Transverse colon (tissue), 4 donors: ENCODE data around the gene FIBCD1. TPM values are rescaled to one million over a fixed set of nuclear protein-coding genes. Genes with fewer than 3 reads are reported as not detected.

Experiments
- DNase-seq: peaks from one replicate; pipeline ENCODE4 v3.0.0-alpha.2; 2019
- H3K27ac ChIP-seq, 4 donors: fragments of 200-600 bp; sonication (generic); 2 replicates each; pipeline ENCODE4 v1.5.1; 2016 to 2018; ENCODE audit warnings: inconsistent platforms in 4 of 4
- H3K27me3 ChIP-seq: fragments of 200-600 bp; sonication (generic); 2 replicates; pipeline ENCODE4 v1.5.1; 2017; ENCODE audit warnings: inconsistent platforms
- H3K36me3 ChIP-seq, 4 donors: fragments of 200-600 bp; sonication (generic); 2 replicates each; pipeline ENCODE4 v1.5.1; 2017 to 2019; ENCODE audit warnings: inconsistent platforms in 4 of 4
- H3K4me1 ChIP-seq, 4 donors: fragments of 200-600 bp; sonication (generic); 2 replicates each; pipeline ENCODE4 v1.5.1; 2017 to 2020; ENCODE audit warnings: inconsistent platforms in 4 of 4
- H3K4me3 ChIP-seq, 4 donors: fragments of 200-600 bp; sonication (generic); 1 replicate in 1 of 4; 2 replicates in 3 of 4; pipeline versions ENCODE4 v1.5.1 to v1.6.1; 2017 to 2019; ENCODE audit warnings: inconsistent platforms in 4 of 4
- H3K9me3 ChIP-seq, 2 donors: fragments of 200-600 bp; sonication (generic); 2 replicates each; pipeline ENCODE4 v1.5.1; 2017 to 2019; ENCODE audit warnings: inconsistent platforms in 2 of 2
- EP300 ChIP-seq: sonication (generic); formaldehyde crosslinking; IDR thresholded peaks from one replicate; pipeline ENCODE4 v1.6.1; 2017; ENCODE audit warnings: antibody characterized with exemption, low read depth
- POLR2A ChIP-seq: fragments of 450-650 bp; IDR thresholded peaks from one replicate; pipeline ENCODE4 v1.6.1; 2016; ENCODE audit warnings: antibody characterized with exemption, mild to moderate bottlenecking, moderate library complexity
- POLR2AphosphoS5 ChIP-seq, 3 donors: sonication (generic); formaldehyde crosslinking; IDR thresholded peaks; one replicate each; pipeline ENCODE4 v1.6.1; 2016; ENCODE audit warnings: antibody characterized with exemption in 3 of 3
- WGBS, 2 donors: methylation state at CpG; one replicate each; pipeline ENCODE4 v1.1.5; 2018; ENCODE audit warnings: low coverage in 1 of 2; 5-methylcytosine and 5-hydroxymethylcytosine counted together
- in situ Hi-C, 4 donors: fragments of 200-750 bp; cut with MboI; loops; one replicate each; pipeline versions ENCODE4 v1.15.0 to v1.15.1; 2017; ENCODE audit warnings: low sequenced_read_pairs in 3 of 4, low pct_ligation_motif_present in 1 of 4, low pct_unique_long_range_greater_than_20kb in 1 of 4
- intact Hi-C: fragments of 100-400 bp; cut with DNase I; formaldehyde crosslinking; loops from one replicate; pipeline ENCODE4 v1.15.1; 2023; ENCODE audit warnings: low total_unique reads
- total RNA-seq, 4 donors: library from RNA; depleted of rRNA; stranded (reverse); fragments of >200 nt; gene quantifications; one replicate each; pipeline ENCODE4 v1.1.0, GENCODE V29; 2016
- TF ChIP-seq, protein P1 (sequence below), 5 experiments: fragments of 200-600 bp in 3 of 5; fragments of 450-650 bp in 2 of 5; sonication (generic) in 3 of 5; IDR thresholded peaks; 1 replicate in 2 of 5; 2 replicates in 3 of 5; pipeline ENCODE4 v1.5.1; 2016 to 2017; ENCODE audit warnings: antibody characterized with exemption in 5 of 5, inconsistent platforms in 3 of 5, mild to moderate bottlenecking in 2 of 5, moderate library complexity in 1 of 5

Gene FIBCD1
- total RNA-seq, 4 donors from 2014 or later, result 1.6 to 54.7 (median 3.3) TPM; not detected in 1

DNA sequence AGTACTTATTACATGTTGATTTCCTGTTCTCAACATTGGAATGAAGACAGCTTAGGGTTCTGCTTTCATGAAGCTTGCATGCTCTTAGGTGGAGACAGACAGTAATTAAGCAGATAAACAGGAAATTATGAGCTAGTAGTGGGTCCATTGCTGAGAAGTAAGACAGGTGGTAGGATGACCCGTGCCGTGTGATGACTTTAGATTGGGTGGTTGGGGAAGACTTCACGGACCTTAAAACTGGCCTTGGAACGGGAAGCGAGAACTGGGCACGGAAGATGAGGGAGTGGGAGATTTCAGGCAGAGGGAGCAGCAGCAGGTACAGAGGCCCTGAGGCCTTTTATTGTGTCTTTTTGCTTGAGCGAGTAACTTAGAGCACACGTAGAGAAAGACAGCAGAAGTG lies 76.8 kb downstream of the FIBCD1 start:
- in situ Hi-C loops, result loop anchor here (5.0 to 25.0 kb wide), 6 partner anchors 83 to 157 kb away; no protein-coding TSS in a partner anchor
- TF ChIP-seq, protein P1, sequence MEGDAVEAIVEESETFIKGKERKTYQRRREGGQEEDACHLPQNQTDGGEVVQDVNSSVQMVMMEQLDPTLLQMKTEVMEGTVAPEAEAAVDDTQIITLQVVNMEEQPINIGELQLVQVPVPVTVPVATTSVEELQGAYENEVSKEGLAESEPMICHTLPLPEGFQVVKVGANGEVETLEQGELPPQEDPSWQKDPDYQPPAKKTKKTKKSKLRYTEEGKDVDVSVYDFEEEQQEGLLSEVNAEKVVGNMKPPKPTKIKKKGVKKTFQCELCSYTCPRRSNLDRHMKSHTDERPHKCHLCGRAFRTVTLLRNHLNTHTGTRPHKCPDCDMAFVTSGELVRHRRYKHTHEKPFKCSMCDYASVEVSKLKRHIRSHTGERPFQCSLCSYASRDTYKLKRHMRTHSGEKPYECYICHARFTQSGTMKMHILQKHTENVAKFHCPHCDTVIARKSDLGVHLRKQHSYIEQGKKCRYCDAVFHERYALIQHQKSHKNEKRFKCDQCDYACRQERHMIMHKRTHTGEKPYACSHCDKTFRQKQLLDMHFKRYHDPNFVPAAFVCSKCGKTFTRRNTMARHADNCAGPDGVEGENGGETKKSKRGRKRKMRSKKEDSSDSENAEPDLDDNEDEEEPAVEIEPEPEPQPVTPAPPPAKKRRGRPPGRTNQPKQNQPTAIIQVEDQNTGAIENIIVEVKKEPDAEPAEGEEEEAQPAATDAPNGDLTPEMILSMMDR (IDR thresholded peaks at IDR 0.05), result no peak
- TF ChIP-seq EP300 (no peak), POLR2AphosphoS5 (IDR thresholded peaks at IDR 0.05) (no peak), POLR2A (no peak)
- Histone ChIP-seq H3K4me1 (peaks cover 4 to 62% (median 34%) of the 10 kb centered on the region in 4 donors), H3K27ac (peak overlapping the region; percentile 54 to 83 (median 78)), H3K9me3 (no peaks in the 10 kb centered on the region), H3K27me3 (no peaks in the 10 kb centered on the region), H3K4me3 (no peak overlapping the region), H3K36me3 (peaks cover 0 to 5% (median 0%) of the 10 kb centered on the region in 4 donors)
- DNase-seq, result no peak
- intact Hi-C loops, result loop anchor here (1.0 to 5.0 kb wide), 2 partner anchors 71 to 150 kb away; no protein-coding TSS in a partner anchor
- 80 to 86% methylated on average over 7 to 8 of the region's 8 CpGs for WGBS, 2 donors

DNA sequence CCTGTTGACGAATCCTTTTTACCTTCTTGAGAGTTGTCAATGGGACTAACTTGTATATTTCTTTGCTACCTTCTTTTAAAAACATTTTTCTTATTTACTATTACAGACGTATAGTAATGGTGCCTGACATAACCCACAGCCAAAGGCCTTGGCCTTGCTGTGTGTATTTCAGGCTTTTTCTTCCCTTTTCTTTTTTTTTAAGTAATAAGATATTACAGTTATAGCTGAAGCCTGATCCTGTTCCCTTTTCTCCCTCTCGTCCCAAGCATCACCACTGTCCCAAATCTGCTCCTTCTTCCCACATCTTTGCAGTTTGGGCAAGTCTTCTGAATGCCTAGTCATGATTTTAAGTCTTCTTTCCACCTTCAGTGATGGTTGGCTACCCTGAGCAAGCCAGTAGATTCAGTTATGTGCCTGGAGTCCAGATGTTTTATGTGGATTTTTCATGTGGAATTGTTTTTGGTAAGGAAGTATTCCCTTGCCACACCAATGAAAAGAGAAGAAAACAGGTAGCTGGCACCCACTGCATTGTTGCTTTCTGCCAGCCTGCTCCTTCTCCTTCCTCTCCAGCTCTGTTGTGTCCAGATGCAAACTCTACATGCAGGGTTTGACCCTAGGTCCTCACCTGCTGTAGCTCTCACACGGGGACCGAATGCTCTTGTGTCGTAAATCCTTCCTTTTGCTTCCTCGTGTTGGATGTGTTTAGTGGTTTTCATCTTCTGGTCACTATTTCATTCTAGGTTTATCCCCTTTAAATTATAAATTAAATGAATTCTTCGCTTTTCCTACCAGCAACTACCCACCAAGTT lies 77.5 kb downstream of the FIBCD1 start:
- in situ Hi-C loops, result loop anchor here (5.0 to 25.0 kb wide), 6 partner anchors 83 to 157 kb away; no protein-coding TSS in a partner anchor
- TF ChIP-seq EP300 (no peak), POLR2AphosphoS5 (IDR thresholded peaks at IDR 0.05) (no peak), POLR2A (no peak)
- TF ChIP-seq, protein P1 (IDR thresholded peaks at IDR 0.05), result no peak
- no peak for DNase-seq
- peak overlapping the region; percentile 54 to 83 (median 78) for H3K27ac ChIP-seq
- no peaks in the 10 kb centered on the region for H3K27me3 ChIP-seq
- peaks cover 4 to 56% (median 32%) of the 10 kb centered on the region in 4 donors for H3K4me1 ChIP-seq
- H3K36me3 ChIP-seq, result peaks cover 0 to 7% (median under 1%) of the 10 kb centered on the region in 4 donors
- intact Hi-C loops, result loop anchor here (1.0 to 5.0 kb wide), 3 partner anchors 72 to 149 kb away; no protein-coding TSS in a partner anchor
- no peaks in the 10 kb centered on the region for H3K9me3 ChIP-seq
- H3K4me3 ChIP-seq, result no peak overlapping the region
- WGBS, 2 donors, result 61 to 62% methylated on average over 3 to 8 of the region's 8 CpGs

DNA sequence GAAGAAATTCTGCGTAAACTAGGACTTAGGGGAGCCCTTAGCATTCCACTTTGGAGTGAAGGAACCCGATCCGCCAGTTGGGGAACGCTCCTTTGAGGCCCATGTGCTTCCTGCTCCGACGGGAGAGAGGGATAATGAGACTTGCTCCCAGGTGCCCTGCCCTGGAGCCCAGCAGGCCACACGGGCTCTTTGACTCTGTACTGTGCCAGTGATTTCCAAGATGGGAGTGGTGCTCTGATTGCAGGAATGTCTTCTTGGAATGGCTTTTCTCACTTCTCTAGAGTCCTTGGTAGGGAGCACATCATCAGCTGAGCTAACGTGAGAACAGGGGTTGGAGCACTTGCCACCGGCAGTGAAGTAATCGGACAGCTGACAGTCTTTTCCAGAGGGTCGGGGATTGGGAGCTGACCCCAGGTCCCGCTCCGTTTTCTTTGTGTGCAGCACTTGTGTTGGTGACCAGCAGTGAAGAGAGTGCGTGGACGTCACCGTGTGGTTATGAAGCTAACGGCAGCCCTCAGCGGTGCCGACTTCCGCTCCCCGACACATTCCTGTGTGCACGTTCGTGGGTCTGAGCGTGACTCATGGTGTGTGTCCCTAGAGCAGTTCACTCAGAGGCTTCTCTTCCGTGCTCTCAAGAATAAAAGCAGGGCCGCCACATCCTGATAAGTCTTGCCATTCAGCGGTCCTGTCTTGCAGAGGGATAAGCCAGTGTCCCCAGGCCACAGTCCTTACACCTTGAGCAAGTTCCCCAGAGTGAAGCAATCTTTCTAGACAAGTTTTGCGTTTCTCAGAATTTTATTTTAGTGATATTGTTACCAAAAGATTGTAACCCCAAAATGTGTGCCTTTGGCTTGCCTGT lies 78.4 kb downstream of the FIBCD1 start:
- in situ Hi-C loops (loop anchor here (5.0 to 25.0 kb wide), 6 partner anchors 84 to 156 kb away; no protein-coding TSS in a partner anchor), intact Hi-C loops (loop anchor here (2.0 to 5.0 kb wide), 2 partner anchors 90 to 148 kb away; no protein-coding TSS in a partner anchor)
- TF ChIP-seq POLR2AphosphoS5 (IDR thresholded peaks at IDR 0.05) (peak; percentile 70 to 71 (median 70)), EP300 (no peak), POLR2A (peak; percentile 9)
- TF ChIP-seq, protein P1 (IDR thresholded peaks at IDR 0.05), result peak in 2 of 5 experiments; percentile 17 to 28
- WGBS, 2 donors, result 60% methylated on average over 28 of the region's 28 CpGs; no CpG with 5 or more reads in 1 of the 2 donors
- H3K36me3 ChIP-seq, result peaks cover 0 to 15% (median 5%) of the 10 kb centered on the region in 4 donors
- H3K4me3 ChIP-seq, result no peak overlapping the region
- no peaks in the 10 kb centered on the region for H3K9me3 ChIP-seq
- peak; percentile 69 for DNase-seq
- H3K27me3 ChIP-seq, result no peaks in the 10 kb centered on the region
- H3K4me1 ChIP-seq, result peaks cover 4 to 55% (median 32%) of the 10 kb centered on the region in 4 donors
- H3K27ac ChIP-seq, result peak overlapping the region; percentile 54 to 83 (median 78)
